A549 treated with Mapracorat at 1 μM for 4 hours (cell line): ENCODE data around the gene ALG2. TPM values are rescaled to one million over a fixed set of nuclear protein-coding genes. Genes with fewer than 3 reads are reported as not detected.

ENCODE experiments used
- total RNA-seq: library from RNA; stranded (reverse); fragments of 200-300 nt; extraction: Qiagen RNA extraction; gene quantifications from 5 replicates; pipeline ENCODE4 v1.2.3, GENCODE V29; 2022

ALG2 gene, protein sequence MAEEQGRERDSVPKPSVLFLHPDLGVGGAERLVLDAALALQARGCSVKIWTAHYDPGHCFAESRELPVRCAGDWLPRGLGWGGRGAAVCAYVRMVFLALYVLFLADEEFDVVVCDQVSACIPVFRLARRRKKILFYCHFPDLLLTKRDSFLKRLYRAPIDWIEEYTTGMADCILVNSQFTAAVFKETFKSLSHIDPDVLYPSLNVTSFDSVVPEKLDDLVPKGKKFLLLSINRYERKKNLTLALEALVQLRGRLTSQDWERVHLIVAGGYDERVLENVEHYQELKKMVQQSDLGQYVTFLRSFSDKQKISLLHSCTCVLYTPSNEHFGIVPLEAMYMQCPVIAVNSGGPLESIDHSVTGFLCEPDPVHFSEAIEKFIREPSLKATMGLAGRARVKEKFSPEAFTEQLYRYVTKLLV
- 45.4 to 49.9 TPM (median 48.4 TPM) in 5 replicates for total RNA-seq

DNA sequence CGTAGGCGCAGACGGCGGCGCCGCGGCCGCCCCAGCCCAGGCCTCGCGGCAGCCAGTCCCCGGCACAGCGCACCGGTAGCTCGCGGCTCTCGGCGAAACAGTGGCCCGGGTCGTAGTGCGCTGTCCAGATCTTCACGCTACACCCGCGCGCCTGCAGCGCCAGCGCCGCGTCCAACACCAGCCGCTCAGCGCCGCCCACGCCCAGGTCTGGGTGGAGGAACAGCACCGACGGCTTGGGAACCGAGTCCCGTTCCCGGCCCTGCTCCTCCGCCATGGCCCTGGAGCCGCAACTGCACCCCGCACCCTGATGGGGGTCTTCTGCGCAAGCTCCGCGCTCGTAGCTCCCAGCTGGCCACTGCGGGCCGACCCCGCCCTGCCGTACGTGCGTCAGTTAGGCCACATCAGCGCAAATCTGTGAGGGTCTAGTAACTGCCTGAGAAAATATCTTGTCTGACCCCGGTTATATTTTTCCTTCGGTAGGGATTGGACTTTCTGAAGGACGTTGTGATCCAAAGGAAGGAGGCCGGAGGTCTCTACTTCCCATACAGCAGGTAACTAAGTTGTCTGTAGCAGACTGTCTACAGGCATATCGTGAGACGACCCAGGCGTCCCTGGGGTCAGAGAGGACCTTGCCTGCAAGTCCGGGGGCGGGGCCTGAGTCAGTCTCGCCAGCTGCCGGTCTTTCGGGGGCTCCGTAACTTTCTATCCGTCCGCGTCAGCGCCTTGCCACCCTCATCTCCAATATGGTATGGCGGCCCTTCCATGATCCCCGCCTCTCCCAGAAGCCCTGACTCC, at the start of gene ALG2, which contains the start of gene SEC61B:
ALG2 (minus strand) TSS at position 322 of the 795 bp plus-strand sequence; CDS start at position 274, 48 bp downstream.
SEC61B (plus strand) TSS at position 662 of the 795 bp plus-strand sequence; CDS start at position 744, 82 bp downstream.

Other genes with a start within 250 kb of the ALG2 start
- 49.1 to 91.7 TPM (median 71.6 TPM) in 5 replicates for gene TGFBR1, start 116.8 kb downstream of the ALG2 start, total RNA-seq
- 294 to 332 TPM (median 318 TPM) in 5 replicates for gene SEC61B, start 340 bp upstream of the ALG2 start, total RNA-seq